H1 (cell line): ENCODE data around the gene DYNLT5. TPM values are rescaled to one million over a fixed set of nuclear protein-coding genes. Genes with fewer than 3 reads are reported as not detected.

Experiments used
- CTCF ChIA-PET: fragments of 300-600 bp; sonication (Branson Sonifier 250); formaldehyde crosslinking; loops from one replicate; lab custom pipeline; 2021; ENCODE audit not compliant: partially characterized antibody; lab: Charles Lee
- POLR2A ChIA-PET: fragments of 300-600 bp; sonication (Branson Sonifier 250); formaldehyde crosslinking; loops from one replicate; lab custom pipeline; 2021; ENCODE audit warnings: inconsistent platforms; ENCODE audit not compliant: partially characterized antibody; lab: Charles Lee
- DNase-seq, 2 experiments: peaks; one replicate each; pipeline versions ENCODE4 v3.0.0 to v3.0.0-alpha.2; 2010 to 2022; ENCODE audit warnings: low spot score in 2 of 2, low read depth in 1 of 2, mixed read lengths in 1 of 2
- FAIRE-seq: peaks from 2 replicates; lab custom pipeline; 2011; peaks lifted over from hg19 to GRCh38; lab: Jason Lieb, UNC
- H2AFZ ChIP-seq: 2 replicates; pipeline ENCODE4 v1.8.1; 2012; ENCODE audit warnings: low read length, inconsistent platforms
- H2AK5ac ChIP-seq: 2 replicates; pipeline ENCODE4 v1.6.1; 2013; ENCODE audit warnings: low read depth, low read length
- H2BK120ac ChIP-seq: replicated peaks from 2 replicates; pipeline ENCODE3; 2013; ENCODE audit warnings: low read depth, low read length, inconsistent platforms
- H2BK12ac ChIP-seq: 2 replicates; pipeline ENCODE4 v1.6.1; 2013; ENCODE audit warnings: low read depth, low read length
- H2BK15ac ChIP-seq: 2 replicates; pipeline ENCODE4 v1.6.1; 2013; ENCODE audit warnings: low read length
- H2BK20ac ChIP-seq: 2 replicates; pipeline ENCODE4 v1.6.1; 2013; ENCODE audit warnings: low read length
- H2BK5ac ChIP-seq: 2 replicates; pipeline ENCODE4 v1.6.1; 2013; ENCODE audit warnings: low read depth, low read length
- H3K14ac ChIP-seq: 2 replicates; pipeline ENCODE4 v1.6.1; 2013; ENCODE audit warnings: inconsistent platforms; ENCODE audit not compliant: insufficient read length
- H3K18ac ChIP-seq: 2 replicates; pipeline ENCODE4 v1.6.1; 2013; ENCODE audit warnings: low read length; ENCODE audit errors: extremely low read depth
- H3K23ac ChIP-seq: 2 replicates; pipeline ENCODE4 v1.6.1; 2013; ENCODE audit warnings: inconsistent platforms; ENCODE audit not compliant: insufficient read length
- H3K23me2 ChIP-seq: 2 replicates; pipeline ENCODE4 v1.6.1; 2013; ENCODE audit warnings: low read depth, low read length
- H3K27ac ChIP-seq: 2 replicates; pipeline ENCODE4 v1.6.1; 2011; ENCODE audit warnings: low read depth, low read length, inconsistent platforms
- H3K27me3 ChIP-seq, 4 experiments: replicated peaks in 1 of 4; 1 replicate in 1 of 4; 2 replicates in 3 of 4; pipeline versions ENCODE4 v1.6.1 to v1.8.1; 2011 to 2013; ENCODE audit warnings: low read length in 3 of 4, mild to moderate bottlenecking in 3 of 4, inconsistent platforms in 2 of 4, mixed read lengths in 2 of 4, moderate library complexity in 1 of 4; ENCODE audit not compliant: control insufficient read depth in 3 of 4, insufficient read depth in 3 of 4; ENCODE audit errors: extremely low read depth in 1 of 4
- H3K36me3 ChIP-seq, 4 experiments: 2 replicates each; pipeline versions ENCODE4 v1.6.1 to v1.8.1; 2011 to 2013; ENCODE audit warnings: mild to moderate bottlenecking in 4 of 4, low read length in 3 of 4, moderate library complexity in 2 of 4, control low read depth in 1 of 4, inconsistent platforms in 1 of 4; ENCODE audit not compliant: insufficient read depth in 4 of 4, control insufficient read depth in 2 of 4
- H3K4ac ChIP-seq: replicated peaks from 2 replicates; pipeline ENCODE3; 2013; ENCODE audit warnings: low read length, low read depth, mixed read lengths, inconsistent platforms; ENCODE audit not compliant: insufficient read length
- H3K4me1 ChIP-seq, 4 experiments: replicated peaks in 1 of 4; 1 replicate in 1 of 4; 2 replicates in 3 of 4; pipeline versions ENCODE4 v1.6.1 to v1.8.1; 2011 to 2013; ENCODE audit warnings: low read length in 3 of 4, inconsistent platforms in 2 of 4, mixed read lengths in 1 of 4; ENCODE audit not compliant: insufficient read depth in 4 of 4, control insufficient read depth in 3 of 4
- H3K4me2 ChIP-seq, 2 experiments: 2 replicates each; pipeline versions ENCODE4 v1.6.1 to v1.8.1; 2011 to 2013; ENCODE audit warnings: low read depth in 2 of 2, low read length in 2 of 2, control low read depth in 1 of 2, inconsistent platforms in 1 of 2, mild to moderate bottlenecking in 1 of 2; ENCODE audit not compliant: insufficient read depth in 1 of 2
- H3K4me3 ChIP-seq, 4 experiments: fragments of 200-600, 300-600 bp in 1 of 4; sonication (generic), shearing (Covaris generic), sonication (Bioruptor Twin) in 1 of 4; 2 replicates each; pipeline versions ENCODE4 v1.5.1 to v1.8.1; 2011 to 2016; ENCODE audit warnings: low read length in 4 of 4, low read depth in 3 of 4, control low read depth in 2 of 4, inconsistent platforms in 2 of 4, mild to moderate bottlenecking in 2 of 4, mixed read lengths in 1 of 4, moderate library complexity in 1 of 4; ENCODE audit not compliant: insufficient read depth in 2 of 4; ENCODE audit errors: extremely low read depth in 1 of 4
- H3K56ac ChIP-seq: replicated peaks from 2 replicates; pipeline ENCODE3; 2013; ENCODE audit warnings: low read depth, mild to moderate bottlenecking, mixed read lengths, low read length, inconsistent platforms; ENCODE audit not compliant: insufficient read length
- H3K79me1 ChIP-seq: 2 replicates; pipeline ENCODE4 v1.6.1; 2013; ENCODE audit warnings: low read depth, low read length, control low read depth
- H3K79me2 ChIP-seq, 2 experiments: 2 replicates each; pipeline versions ENCODE4 v1.6.1 to v1.8.1; 2012 to 2013; ENCODE audit warnings: low read length in 2 of 2, mild to moderate bottlenecking in 2 of 2, inconsistent platforms in 1 of 2; ENCODE audit not compliant: insufficient read depth in 2 of 2, control insufficient read depth in 1 of 2
- H3K9ac ChIP-seq, 4 experiments: replicated peaks in 1 of 4; 1 replicate in 1 of 4; 2 replicates in 3 of 4; pipeline versions ENCODE4 v1.6.1 to v1.8.1; 2011 to 2013; ENCODE audit warnings: low read depth in 3 of 4, low read length in 3 of 4, control low read depth in 2 of 4, mild to moderate bottlenecking in 2 of 4, moderate library complexity in 2 of 4, inconsistent platforms in 1 of 4; ENCODE audit errors: extremely low read depth in 1 of 4
- H3K9me3 ChIP-seq, 2 experiments: 2 replicates each; pipeline versions ENCODE4 v1.6.1 to v1.8.1; 2012 to 2013; ENCODE audit warnings: mild to moderate bottlenecking in 2 of 2, moderate library complexity in 2 of 2, control low read depth in 1 of 2, inconsistent platforms in 1 of 2, low read depth in 1 of 2, low read length in 1 of 2, mixed read lengths in 1 of 2; ENCODE audit not compliant: insufficient read depth in 2 of 2
- H4K20me1 ChIP-seq, 2 experiments: replicated peaks in 1 of 2; 2 replicates each; pipeline versions ENCODE3 to v1.8.1; 2011 to 2013; ENCODE audit warnings: inconsistent platforms in 2 of 2, low read length in 2 of 2, mild to moderate bottlenecking in 1 of 2; ENCODE audit not compliant: insufficient read depth in 2 of 2, control insufficient read depth in 1 of 2
- H4K5ac ChIP-seq: 2 replicates; pipeline ENCODE4 v1.6.1; 2013; ENCODE audit warnings: low read length, low read depth, mixed read lengths, inconsistent platforms; ENCODE audit not compliant: insufficient read length
- H4K8ac ChIP-seq: 2 replicates; pipeline ENCODE4 v1.8.0; 2013; ENCODE audit warnings: mild to moderate bottlenecking, moderate library complexity, low read length, inconsistent platforms; ENCODE audit not compliant: insufficient read depth; ENCODE audit errors: extremely low read depth
- H4K91ac ChIP-seq: replicated peaks from 2 replicates; pipeline ENCODE3; 2013; ENCODE audit warnings: low read length, mixed read lengths, inconsistent platforms; ENCODE audit not compliant: insufficient read length
- ASH2L ChIP-seq: fragments of 200-600, 300-600 bp; sonication (generic); IDR thresholded peaks from one replicate; pipeline ENCODE4 v1.7.1; 2017; ENCODE audit warnings: low read length
- ATF2 ChIP-seq: IDR thresholded peaks from 2 replicates; pipeline ENCODE4 v1.6.1; 2012; ENCODE audit warnings: low read length, inconsistent platforms
- CBX5 ChIP-seq: fragments of 300-800, 300-1000 bp; sonication (generic); IDR thresholded peaks from 2 replicates; pipeline ENCODE4 v1.7.1; 2016; ENCODE audit warnings: antibody characterized with exemption, low read length, low read depth
- EGR1 ChIP-seq: IDR thresholded peaks from 2 replicates; pipeline ENCODE4 v1.6.1; 2011; ENCODE audit warnings: low read depth, low read length, borderline replicate concordance
- FOSL1 ChIP-seq: IDR thresholded peaks from 2 replicates; pipeline ENCODE4 v1.6.1; 2011; ENCODE audit warnings: mild to moderate bottlenecking, low read depth, low read length, moderate library complexity; ENCODE audit not compliant: insufficient read depth
- KDM5A ChIP-seq: fragments of 200-600 bp; IDR thresholded peaks from 2 replicates; pipeline ENCODE4 v1.7.1; 2012; ENCODE audit warnings: mild to moderate bottlenecking, low read length, inconsistent platforms, mixed read lengths
- NRF1 ChIP-seq: IDR thresholded peaks from 2 replicates; pipeline ENCODE4 v1.6.1; 2011; ENCODE audit warnings: mild to moderate bottlenecking, low read depth, low read length, improper control_type of control experiment
- POLR2AphosphoS5 ChIP-seq: IDR thresholded peaks from 2 replicates; pipeline ENCODE4 v1.6.1; 2011; ENCODE audit warnings: low read depth, low read length
- SP1 ChIP-seq: IDR thresholded peaks from 2 replicates; pipeline ENCODE4 v1.6.1; 2011; ENCODE audit warnings: low read depth, low read length
- SUZ12 ChIP-seq: fragments of 200-600 bp; sonication (generic); IDR thresholded peaks from 2 replicates; pipeline ENCODE4 v1.6.1; 2012; ENCODE audit warnings: mild to moderate bottlenecking, inconsistent platforms, low read length, moderate library complexity, mixed read lengths
- polyA plus RNA-seq, 7 experiments: library from polyadenylated mRNA; depleted of rRNA in 3 of 7; stranded (reverse) in 5 of 7; unstranded in 2 of 7; fragments of >200 nt in 5 of 7; fragments of 200-250 nt in 2 of 7; gene quantifications; 1 replicate in 5 of 7; 2 replicates in 1 of 7; 4 replicates in 1 of 7; pipeline versions ENCODE4 v1.2.1 to v1.2.3, GENCODE V29; 2011 to 2013; ENCODE audit warnings: missing spikeins in 2 of 7, mixed read lengths in 2 of 7
- total RNA-seq: library from RNA; stranded (reverse); fragmentation: NEBNext Ultra II Directional; extraction: Animal tissue kit (Norgen Biotek cat#: 25700); gene quantifications from 2 replicates; pipeline ENCODE4 v1.2.1, GENCODE V29; 2021

Gene DYNLT5
- total and polyA plus RNA-seq, 2 of the 8 experiments (the other 6 are each of a cell fraction or from before 2014, with no cell fraction given), result 0.93 to 1.5 TPM

GRCh38 chr1:66767626-66768025 is 15.4 kb downstream of the DYNLT5 start:
- no peak overlapping the region for H3K4me3 ChIP-seq
- H3K27me3 ChIP-seq, result no peaks in the 10 kb centered on the region
- H3K4me1 ChIP-seq, result no peaks in the 10 kb centered on the region
- H3K56ac ChIP-seq, result no peak overlapping the region
- no peaks in the 10 kb centered on the region for H3K79me2 ChIP-seq
- H2BK12ac ChIP-seq, result no peak overlapping the region
- FAIRE-seq (no peak), DNase-seq (no peak)
- TF ChIP-seq ASH2L, result no peak
- TF ChIP-seq SP1, result no peak
- TF ChIP-seq FOSL1, result no peak
- TF ChIP-seq ATF2, result no peak
- no peak for TF ChIP-seq NRF1
- no peak for TF ChIP-seq POLR2AphosphoS5
- TF ChIP-seq EGR1, result no peak
- no peak for TF ChIP-seq CBX5
- TF ChIP-seq KDM5A, result no peak
- TF ChIP-seq SUZ12, result no peak
- POLR2A ChIA-PET, result no interaction called here
- no peak overlapping the region for H2BK15ac ChIP-seq
- no peaks in the 10 kb centered on the region for H3K79me1 ChIP-seq
- H3K14ac ChIP-seq, result no peak overlapping the region
- no peak overlapping the region for H3K9ac ChIP-seq
- no peaks in the 10 kb centered on the region for H3K36me3 ChIP-seq
- no peak overlapping the region for H3K4me2 ChIP-seq
- H2BK20ac ChIP-seq, result no peak overlapping the region
- H2AK5ac ChIP-seq, result no peak overlapping the region
- no peak overlapping the region for H2BK120ac ChIP-seq
- no peak overlapping the region for H4K8ac ChIP-seq
- H3K9me3 ChIP-seq, result no peaks in the 10 kb centered on the region
- no peak overlapping the region for H3K4ac ChIP-seq
- H3K18ac ChIP-seq, result no peak overlapping the region
- CTCF ChIA-PET, result interaction anchor here (0.6 to 2.5 kb wide), 3 partner anchors 225 to 446 kb away, joined by 3 to 5 read pairs (median 5); no protein-coding TSS in a partner anchor
- H2AFZ ChIP-seq, result no peak overlapping the region
- H3K23ac ChIP-seq, result no peak overlapping the region
- H3K23me2 ChIP-seq, result no peaks in the 10 kb centered on the region
- H2BK5ac ChIP-seq, result no peak overlapping the region
- no peak overlapping the region for H4K5ac ChIP-seq
- H4K20me1 ChIP-seq, result no peaks in the 10 kb centered on the region
- H4K91ac ChIP-seq, result no peak overlapping the region
- no peak overlapping the region for H3K27ac ChIP-seq
